ENCODE data around the gene GOSR1. TPM values are rescaled to one million over a fixed set of nuclear protein-coding genes. Genes with fewer than 3 reads are reported as not detected.
"Not testable (repeated sequence)": the region's sequence is repeated elsewhere in the genome, so short reads cannot be mapped to it uniquely, and the experiment has no call there.

Gene GOSR1
- polyA plus RNA-seq, 5 donors, result 36.6 to 52.6 (median 51.1) TPM

DNA sequence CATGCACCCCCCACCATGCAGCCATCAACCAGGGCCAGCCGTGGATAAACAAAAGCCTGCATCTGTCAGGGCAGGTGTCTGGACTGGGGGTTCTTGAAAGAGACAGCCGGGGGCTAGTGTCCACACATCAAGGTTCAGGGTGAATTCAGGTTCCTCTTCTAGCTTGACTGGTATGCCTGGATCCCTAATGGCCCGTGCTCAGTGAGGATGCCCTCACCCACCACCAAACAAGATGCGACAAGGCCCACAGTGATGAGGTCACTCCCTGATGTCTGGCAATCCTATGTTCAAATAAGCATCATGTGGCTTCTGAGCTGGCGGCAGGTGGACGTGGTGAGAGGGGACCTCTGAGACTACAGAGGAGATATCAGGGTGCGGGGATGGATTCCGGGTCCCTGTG is 64.6 kb downstream of the GOSR1 start:
- no peak for DNase-seq

DNA sequence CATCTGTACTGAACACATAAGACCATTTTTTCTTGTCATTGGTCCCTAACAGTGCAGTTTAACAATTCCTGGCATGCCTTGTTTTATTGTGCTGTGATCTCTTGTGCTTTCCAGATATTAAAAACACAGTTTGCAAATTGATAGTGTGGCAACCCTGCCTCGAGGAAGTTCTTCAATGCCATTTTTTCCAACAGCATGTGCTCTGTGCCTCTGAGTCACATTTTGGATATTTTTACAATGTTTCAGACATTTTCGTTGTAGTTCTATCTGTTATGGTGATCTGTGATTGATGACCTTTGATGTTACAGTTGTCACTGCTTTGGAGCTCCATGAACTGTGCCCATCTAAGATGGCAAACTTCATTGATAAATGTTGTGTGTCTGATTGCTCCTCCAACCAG is 66.2 kb downstream of the GOSR1 start:
- no peak for DNase-seq

DNA sequence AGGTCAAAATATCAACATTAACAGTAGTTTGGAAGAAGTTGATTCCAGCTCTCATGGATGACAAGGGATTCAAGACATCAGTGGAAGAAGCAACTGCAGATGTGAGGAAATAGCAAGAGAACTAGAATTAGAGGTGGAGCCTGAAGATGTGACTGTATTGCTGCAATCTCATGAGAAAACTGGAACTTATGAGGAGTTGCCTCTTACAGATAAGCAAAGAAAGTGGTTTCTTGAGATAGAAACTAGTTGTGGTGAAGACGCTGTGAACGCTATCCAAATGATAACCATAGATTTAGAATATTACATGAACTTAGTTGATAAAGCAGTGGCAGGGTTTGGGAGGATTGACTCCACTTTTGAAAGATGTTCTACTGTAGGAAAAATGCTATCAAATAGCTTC is 67.8 kb downstream of the GOSR1 start:
- no peak for DNase-seq

DNA sequence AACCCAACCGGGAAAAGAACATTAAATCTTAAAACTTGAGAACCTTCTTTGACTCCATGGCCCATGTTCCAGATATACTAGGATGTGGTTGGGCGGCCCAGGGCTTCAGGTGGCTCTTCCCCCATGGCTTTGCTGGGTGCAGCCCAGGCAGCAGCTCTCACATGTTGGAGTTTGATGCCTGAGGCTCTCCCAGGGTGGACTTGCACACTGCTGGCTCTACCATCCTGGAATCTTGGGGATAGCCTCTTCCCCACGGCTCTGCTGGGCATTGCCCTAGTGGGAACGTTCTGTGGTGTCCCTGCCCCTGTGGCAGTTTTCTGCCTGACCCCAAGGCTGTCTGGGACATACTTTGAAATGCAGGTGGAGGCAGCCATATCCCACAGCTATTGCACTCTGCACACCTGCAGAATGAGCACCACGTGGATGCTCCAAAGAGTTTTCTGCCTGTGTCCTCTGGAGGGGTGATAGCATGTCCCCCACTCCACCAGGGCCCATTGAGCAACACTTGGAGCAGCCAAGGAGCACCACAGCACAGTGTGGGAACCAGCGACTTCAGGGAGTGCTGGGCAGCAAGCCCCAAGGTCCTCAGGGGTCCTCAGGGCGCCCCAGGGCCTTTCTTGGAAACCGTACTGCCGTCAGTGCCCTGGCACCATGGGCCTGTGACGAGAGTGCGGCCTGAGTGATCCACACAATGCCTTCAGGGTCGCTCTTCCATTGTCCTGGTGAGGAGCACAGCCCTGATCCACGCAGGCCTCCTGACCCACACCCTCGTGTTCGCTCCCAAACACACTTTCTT is 70.8 kb downstream of the GOSR1 start:
- DNase-seq, result no peak

DNA sequence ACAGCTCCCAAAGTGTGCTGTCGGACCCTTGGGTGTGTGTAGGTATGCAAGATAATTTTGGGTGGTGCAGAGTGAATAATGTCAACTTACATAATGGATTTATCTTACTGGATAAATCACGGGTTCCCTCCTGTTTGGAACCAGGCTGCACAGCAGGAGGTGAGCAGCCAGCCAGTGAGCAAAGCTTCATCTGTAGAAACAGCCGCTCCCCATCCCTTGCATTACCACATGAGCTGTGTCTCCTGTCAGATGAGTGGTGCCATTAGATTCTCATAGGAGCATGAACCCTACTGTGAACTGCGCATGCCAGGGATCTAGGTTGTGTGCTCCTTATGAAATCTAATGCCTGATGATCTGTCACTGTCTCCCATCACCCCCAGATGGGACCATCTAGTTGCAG is 72.0 kb downstream of the GOSR1 start:
- DNase-seq, result not testable (repeated sequence)

DNA sequence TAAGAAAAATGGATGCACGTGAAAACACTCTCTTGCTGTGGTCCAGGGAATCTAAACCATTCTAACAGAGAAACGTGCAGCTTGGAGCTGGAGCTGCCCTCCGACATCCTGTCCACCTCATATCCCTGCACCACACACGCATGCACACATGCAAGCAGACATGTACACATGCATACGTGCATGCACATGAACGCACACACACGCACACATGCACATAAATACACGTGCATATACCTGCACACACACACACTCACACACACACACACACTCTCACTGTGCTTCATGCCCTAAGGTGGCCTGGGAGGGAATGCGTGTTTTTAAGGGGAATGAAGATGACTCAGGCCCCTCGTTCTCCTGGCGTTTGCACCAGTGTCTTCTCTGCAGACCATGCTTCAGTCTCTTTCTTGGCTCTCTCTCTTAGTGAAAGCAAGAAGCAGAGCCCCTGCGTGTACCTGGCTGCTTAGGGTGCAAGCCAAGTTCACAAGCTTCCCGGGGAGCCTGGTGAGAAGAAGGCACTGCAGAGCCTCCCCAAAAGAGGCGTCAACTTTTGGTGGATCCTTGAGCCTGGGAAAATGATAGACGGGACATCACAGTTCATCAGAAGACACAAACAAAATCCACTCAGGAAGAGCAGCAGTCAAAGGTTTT is 72.8 kb downstream of the GOSR1 start:
- no peak for DNase-seq

DNA sequence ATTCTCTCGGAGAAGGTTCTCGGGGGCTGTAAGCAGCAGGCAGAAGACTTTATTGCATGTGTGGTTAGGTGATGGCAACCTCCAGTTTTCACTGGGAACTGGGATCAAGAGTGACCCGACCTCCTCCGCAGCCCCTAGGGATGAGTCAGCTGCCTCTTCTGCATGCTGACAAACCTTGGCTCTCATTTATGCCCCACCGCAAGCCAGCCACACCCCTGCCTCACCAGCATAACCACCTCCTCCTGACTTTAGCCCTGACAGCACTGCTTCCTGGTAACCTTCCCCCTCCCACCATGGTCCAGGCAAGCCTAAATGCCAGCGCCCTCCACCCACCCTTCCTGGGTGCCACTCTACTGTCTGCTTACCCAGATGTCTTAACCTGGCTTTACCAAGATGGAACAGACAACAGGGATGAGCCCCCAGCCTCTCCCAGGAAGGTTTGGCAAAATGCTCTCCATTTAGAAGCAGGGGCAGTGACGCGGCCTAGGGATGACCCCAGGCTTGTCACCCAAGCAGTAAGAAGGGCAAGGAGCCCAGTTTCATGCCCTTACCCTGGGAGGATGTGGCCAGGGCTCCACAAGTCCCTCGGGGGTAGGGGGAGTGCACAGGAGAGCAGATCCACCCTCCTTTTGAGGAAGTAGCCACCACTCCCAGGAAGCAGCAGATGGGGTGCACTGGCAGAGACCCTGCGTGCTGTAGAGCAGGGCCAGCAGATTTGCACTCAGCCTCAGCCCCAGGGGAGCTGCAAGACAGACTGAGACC is 73.5 kb downstream of the GOSR1 start:
- no peak for DNase-seq

DNA sequence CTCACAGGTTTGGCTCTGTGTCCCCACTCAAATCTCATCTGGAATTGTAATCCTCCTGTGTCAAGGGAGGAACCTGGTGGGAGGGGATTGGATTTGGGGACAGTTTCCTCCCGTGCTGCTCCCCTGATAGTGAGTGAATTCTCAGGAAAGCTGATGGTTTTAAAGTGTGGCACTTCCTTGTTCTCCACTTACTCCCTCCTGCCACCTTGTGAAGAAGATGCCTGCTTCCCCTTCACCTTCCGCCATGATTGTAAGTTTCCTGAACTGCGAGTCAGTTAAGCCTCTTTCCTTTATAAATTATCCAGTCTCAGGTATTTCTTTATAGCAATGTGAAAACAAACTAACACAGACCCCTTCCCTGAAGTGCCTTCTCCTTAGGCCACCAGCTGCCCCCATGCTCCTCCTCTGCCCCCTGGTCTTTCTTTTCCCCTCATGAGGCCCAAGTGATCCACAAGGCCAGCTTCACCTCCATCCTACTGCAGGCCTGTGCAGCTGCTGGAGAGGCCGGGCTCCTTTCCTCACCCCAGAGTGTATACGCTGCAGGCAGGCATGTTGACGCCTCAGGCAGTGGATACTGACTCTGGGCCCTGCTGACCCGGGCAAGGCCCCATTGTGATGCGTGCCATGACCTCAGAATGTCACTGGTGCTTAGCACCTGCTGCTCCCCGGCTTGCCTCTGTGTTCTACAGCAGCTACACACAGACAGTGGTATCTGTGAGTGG is 74.2 kb downstream of the GOSR1 start:
- DNase-seq, result not testable (repeated sequence)

DNA sequence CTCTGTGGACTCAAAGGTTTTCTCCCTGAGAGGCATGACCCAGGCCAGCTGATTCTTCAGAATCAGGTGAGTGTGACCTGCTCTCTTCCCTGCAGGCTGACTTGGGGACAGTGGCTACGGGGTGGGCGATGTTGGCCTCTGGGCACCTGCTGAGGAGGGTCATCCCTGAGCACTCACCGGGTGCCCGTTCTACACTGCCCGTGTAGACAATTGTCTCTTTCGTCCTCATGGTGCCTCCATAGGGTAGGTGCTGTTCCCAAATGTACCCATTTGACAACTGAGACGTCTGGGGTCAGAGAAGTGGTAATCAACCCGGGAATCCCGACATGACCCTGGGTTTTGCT is 74.8 kb downstream of the GOSR1 start:
- no peak for DNase-seq

DNA sequence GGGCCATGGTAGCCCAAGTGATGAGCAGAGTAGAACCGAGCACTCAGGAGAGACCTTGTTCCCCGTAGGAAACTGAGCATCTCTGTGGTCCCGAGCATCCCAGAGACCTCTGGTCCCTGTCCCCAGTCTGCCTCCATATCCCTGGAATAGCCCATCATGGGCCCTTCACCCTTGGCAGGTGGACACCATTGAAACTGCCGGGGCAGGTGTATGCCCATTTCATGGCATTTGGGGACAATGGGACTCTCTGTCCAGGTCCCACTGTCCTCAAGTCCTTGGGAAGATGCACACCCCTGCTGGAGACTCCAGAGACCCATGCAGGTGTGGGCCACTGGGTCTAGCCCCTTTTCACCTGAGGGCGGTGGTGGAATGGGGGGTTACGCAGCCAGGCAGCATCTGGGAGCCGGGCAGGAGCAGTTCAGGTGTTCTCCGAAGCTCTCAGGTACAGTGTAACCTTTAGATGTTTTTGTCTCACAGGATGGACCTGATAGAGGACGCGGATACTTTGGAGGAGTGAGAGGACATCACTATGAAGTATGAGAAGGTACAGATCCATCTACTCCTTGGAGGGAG is 75.9 kb downstream of the GOSR1 start:
- no peak for DNase-seq

DNA sequence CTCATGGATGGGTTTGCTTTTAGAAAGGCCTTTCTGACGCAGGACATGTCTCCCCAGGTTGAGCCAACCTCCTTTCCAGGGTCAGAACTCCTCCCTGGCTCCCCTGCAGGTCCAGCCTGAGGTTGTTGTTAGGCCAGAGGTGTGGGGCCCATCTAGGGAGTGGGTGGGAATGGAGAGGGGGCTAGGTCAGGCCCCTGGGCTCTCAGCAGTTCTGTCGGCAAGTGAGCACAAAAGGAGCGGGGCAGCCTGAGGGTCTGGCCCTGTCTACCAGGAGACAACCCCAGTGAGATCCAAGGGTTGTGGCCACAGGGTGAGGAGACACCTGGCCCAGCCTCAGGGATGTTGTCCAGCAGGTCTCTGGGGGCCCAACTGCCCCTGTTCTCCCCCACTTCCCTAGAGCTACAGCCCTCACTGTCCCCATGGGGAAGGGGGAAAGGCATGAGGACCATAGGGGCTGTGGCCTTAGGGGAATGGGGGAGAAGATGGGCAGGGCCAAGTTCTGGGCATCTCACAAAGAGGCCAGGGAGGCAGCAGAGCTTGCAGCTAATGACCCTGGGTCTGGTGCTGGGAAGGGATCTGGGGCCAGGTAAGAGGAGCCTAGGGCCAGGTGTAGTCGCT is 76.7 kb downstream of the GOSR1 start:
- DNase-seq, result not testable (repeated sequence)

DNA sequence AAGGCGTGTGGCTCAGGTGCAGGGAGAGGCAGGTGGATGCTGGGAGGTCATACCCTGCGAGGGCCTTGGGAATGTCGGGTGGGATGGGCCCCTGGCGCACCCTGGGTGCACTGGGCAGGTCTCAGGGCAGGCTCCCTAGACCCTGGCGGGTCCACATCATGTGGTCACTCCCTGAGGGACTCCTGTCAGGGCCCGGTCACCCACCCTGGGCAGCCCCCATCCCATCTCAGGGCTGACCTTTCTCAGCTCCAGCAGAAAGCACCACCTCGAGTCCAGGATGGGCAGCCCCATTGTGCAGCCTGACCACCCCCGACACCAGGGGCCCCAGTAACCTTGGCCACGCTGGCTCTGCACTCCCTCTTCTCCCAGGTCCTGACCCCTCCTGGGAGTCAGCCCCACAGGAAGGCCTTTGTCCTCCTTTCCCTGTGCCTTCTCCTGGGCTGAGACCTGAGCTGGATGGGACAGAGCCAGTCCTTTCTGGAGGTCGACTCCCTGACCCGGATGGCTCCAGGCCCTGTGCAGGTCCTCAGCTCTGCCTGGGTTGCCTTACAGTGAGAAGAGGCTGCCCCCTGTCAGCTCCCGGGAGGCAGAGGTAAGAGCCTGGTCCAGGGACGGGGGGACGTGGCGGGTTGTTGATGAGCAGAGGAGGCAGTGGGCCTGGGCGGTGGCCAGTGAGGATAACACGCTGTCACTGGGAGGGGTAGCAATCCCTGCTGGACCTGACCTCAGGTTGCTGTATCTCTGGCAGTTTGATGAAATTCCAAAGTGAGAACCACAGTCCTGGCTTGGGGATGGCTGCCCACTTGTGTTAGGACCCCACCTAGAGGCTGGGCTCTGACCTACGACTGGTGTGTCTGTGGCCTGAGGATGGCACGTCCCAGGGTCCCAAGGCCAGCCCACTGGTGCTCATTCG is 77.9 kb downstream of the GOSR1 start:
- DNase-seq, result no peak

DNA sequence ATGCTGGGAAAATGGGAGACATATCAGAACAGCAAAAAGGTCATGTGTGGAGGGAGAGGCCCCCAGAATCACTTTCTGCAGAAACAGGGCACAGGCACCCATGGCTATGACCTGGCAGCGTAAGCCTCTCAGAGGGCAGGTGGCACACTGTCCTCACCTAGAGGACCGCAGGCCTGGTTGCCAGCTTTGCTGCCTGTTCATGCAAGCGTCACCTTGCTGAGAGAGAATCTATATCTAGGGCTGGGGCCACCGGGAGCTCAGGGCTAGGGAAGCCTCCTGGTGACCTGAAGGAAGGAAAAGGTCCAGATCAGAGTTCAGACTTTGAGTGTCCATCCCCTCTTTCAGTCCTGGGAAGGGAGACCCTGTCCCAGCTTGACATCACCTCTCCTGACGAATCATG is 78.7 kb downstream of the GOSR1 start:
- no peak for DNase-seq

DNA sequence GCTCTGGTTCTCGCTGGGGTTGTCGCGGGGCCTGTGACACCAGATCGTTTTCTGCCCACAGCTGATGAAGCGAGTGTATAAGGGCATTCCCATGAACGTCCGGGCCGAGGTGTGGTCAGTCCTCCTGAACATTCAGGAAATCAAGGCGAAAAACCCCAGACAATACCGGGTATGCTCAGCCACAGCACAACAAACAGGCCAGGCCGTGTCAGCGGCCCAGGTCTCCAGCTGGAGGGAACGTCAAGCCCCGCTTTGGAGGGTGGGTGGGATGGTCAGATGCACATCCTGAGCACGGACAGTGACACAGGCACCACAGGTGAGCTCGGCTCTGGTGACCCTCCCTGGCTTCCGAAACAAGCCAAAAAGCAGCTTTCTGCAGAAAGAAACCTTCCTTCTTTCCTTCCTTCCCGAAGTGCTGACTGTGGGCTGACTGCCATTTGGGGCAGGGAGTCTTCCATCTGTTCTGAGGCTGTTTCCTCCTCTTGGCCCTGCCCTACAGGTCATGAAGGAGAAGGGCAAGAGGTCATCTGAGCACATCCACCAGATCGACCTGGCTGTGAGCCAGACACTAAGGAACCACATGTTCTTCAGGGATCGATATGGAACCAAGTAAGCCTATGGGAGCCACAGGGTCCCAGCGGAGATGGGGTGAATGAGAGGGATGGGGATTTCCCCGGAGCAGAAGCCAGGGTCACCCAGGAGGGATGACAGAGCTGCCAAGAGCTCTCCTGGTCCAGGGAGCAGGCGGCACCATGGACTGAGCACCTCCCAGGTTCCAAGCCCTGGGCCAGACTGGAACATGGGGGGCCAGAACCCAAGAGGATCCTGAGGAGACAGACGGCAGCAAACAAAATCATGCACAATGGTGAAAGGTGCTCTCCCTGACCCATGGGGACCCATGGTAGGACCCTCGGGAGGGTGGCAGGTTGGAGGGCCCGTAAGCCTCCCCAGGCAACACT is 79.4 kb downstream of the GOSR1 start:
- DNase-seq, result no peak

DNA sequence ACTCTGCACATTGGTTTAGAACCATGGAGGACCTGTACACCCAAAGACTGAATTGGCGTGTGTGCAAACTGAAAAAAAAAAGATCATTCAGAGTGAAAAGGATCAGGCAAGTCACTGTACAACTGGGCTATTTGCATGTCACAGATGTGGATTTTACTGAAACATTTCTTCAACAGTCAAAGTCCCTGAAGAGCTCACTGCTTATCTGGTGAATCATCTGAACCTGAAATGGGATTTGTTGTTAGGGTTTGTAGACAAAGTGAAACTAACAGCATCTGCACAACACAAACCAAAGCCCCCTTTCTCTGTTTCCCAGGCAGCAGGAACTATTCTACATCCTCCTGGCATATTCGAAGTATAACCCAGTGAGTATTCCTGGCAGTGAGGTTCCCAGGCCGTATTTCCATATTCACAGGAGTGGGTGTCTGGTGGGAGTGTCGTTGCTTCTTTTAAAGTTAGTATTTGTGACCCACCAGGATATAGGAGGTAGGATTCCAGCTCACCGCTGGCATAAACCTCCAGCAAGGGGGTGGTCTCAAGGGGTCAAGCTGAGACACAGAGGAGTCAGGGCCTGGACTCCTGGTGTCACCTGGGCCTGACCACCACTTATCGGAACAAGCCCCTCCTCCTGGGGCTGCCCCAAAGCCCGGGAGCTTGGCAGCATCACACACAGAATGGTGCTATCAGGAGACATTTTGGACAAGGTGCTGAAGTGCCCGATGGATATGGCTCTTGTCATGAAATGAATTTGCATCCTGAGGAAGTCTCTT is 80.9 kb downstream of the GOSR1 start:
- DNase-seq, result no peak

DNA sequence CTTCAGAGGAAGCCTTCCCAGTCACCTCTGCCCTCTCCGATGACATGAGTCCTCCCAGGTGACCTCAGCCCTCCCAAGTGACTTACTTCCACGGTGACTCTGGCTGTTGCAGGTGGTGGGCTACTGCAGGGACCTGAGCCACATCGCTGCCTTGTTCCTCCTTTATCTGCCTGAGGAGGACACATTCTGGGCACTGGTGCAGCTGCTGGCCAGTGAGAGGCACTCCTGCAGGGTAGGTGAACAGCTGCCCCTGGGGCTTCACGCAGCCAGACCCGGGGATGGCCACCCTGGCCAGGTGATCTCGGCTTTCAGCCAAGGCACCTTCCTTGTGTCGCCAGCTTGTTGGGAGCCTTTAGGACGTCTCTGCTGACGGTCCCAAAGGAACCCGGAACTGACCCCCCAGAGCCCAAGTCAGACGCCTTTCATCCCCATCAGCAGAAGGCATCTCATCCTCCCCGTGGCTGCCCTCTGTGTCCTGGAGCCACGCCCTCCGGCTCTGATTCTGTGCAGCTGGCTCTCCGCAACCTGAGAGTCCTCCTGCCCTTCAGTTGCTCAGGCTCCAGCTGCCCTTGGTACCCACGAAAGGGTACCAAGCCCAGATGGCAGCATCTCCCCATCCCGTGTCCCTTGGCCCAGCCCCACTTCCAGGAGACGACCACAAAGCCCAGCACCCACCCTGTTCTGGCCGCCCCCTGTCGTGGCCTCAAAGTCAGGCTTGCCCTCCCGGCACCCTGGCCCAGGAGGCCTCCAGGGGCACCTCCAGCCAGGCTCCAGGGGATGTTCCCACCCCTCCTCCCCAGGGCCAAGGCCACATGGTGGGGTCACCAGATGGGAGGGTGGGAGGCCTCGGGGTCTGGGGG is 81.7 kb downstream of the GOSR1 start:
- no peak for DNase-seq

DNA sequence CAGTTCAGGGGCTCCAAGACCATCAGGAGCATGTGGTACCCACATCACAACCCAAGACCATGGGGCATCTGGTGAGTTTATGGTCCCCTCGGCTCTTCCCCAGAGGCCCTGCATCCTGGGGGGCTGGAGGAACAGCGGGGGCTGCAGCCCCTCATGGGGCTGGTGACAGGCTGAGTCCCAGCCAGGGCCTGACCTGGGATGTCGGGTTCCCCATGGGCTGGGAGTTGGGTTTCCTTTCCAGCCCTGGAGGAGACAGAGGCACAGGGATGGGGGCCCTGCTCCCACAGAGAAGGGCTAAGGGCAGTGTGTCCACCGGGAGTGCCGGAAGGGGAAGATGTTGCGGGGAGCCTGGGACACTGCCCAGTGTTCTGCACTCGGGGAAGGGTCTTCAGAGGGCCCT is 82.4 kb downstream of the GOSR1 start:
- no peak for DNase-seq
